Adrenal gland (tissue), 5 donors: ENCODE measurements around the gene PTRH2.

Experiments
- CTCF ChIP-seq, 6 experiments: fragments of 450-650 bp in 4 of 6; fragments of 200-600 bp in 2 of 6; sonication (generic) in 1 of 6; IDR thresholded peaks; 1 replicate in 5 of 6; 2 replicates in 1 of 6; pipeline versions ENCODE4 v1.5.1 to v1.8.0; 2016 to 2021; ENCODE audit warnings: antibody characterized with exemption in 6 of 6, mild to moderate bottlenecking in 2 of 6, moderate library complexity in 1 of 6
- POLR2A ChIP-seq, 2 donors: fragments of 450-650 bp; IDR thresholded peaks; one replicate each; pipeline ENCODE4 v1.6.1; 2017; ENCODE audit warnings: antibody characterized with exemption in 2 of 2, mild to moderate bottlenecking in 2 of 2, moderate library complexity in 1 of 2
- donor health status: DM: no; HTN: no; CAD: no.

- TF ChIP-seq CTCF (IDR thresholded peaks at IDR 0.05) (no peak), POLR2A (IDR thresholded peaks at IDR 0.05) (no peak)
Measured at GRCh38 chr17:59652119-59652518, 55.1 kb downstream of the PTRH2 start.
